ENCODE data around the gene DIPK2A.

DIPK2A gene

DNA sequence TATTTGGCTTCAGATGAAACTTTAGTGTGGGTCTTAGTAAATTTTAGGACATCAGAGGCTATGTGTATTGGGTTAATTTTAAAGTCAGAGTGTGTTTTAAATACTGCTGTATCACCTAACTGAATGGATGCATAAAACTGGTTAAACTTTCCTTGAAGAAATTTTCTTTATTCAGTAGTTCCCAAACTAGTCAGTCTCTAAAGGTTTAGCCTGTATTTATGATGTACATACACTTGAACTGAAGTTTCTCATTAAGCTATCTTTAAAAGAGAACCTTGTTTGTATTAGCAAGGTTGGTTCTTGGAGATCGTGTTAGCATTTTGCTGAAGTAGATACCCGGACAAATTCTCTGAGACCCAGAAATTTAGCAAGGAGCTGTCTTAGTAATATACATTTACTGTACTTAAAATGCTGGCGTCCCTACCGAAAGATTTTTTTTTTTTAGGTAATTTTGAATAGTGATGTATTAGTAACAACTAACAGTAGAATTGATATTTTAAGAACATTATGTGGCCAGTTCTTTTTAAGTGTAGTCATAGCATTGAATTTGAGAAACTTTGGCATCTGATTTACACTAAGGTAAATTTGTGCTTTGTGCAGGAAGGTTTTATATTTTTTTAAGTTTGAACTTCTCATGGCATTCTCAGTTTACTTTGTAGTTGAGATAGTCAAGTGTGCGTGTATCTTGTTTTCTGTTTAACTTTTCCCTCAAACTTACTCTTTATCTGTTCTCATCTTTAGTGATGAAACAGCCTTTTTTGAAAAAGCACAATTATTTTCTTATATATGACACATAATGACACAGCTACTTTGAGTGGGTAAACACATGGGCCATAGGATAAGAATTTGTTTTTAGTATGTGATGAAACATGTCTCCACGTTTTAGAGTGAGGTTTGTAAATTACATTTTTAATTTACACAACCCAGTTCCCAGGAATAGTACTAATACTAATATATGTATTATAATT, 2.9 kb downstream of the DIPK2A start:
- no peak for DNase-seq

DNA sequence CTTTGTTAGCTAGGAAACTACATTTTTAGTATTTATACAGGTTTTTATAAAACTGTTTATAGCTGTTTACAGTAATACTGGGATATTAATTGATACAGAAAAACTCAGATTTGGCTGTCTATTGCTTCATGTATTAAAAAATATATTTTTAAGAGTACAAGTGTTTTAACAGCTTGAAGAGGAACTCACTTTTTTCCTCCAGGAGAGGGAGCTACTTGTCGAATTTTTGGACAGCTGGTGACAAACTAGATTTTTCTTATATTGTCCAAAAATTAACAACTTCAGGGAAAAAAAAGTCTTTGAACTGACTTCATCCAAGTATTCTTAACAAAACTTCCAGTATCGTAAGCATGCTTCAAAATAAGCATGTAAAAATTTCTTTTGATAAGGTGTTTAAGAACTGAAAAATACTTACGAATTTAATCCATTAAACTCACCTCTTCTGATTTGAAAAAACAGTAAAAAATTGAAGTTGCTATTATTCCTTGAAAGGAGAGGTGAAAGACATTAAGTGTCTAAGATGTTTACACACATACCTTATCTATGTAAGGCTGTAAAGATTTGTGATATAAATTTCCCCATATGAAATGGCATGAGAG, 4.0 kb downstream of the DIPK2A start:
- DNase-seq = no peak

DNA sequence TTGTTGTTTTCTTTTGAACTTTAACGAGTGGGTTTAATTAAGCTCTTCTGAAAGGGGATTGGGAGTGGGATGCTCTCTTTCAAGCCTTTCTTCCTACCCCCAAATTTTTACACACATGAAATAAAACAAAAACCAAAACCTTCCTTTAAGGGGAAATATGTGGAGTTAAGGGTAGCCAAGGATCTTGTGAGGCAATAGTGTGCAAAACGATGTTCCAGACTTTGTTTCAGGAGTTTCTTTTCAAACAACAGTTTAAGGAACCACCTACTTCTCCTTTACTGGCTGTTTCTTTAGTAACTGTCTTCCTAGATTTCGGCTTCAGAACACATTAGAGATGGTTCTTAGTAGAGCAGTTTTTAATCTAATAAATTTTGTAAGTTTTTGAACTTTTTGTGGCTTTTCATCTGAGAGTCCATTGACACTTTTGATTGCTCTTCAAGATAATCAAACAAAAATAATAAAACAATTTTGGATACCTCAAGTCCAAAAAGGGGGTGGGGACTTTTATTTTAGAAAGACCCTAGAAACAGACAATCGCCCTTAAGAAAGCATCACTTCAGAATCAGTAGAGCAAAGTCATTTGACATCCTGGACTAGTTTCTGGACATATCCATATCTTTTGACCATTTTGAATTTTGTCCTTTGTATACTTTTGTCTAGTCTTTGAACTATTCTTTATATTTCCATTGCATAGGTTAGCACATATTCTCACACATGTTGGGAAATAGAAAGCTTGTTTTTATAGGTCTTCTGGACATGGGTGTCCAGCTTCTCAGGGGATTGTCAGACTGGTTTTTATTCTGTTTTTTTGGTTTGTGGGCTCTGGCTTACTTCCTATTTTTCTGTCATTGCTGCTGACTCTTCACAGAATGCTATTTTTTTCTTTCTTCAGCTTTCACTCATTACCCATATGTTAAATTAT, 6.0 kb downstream of the DIPK2A start:
- DNase-seq = no peak

DNA sequence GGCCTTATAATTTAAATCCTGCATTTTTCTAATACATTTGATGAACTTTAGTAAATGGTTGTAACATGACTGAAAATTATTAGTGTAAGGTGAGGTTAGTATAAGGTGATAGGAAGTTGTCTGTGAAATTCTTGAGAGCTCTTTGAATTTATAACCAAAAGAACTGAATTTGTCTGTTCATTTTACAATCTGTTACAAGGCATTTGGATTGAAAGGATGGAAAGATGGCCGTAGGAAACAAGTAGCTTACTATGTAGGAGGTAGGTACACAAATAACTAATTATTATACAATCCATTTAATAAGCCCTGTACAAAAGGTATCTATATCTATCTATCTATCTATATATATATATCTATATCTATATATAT, 6.6 kb downstream of the DIPK2A start:
- DNase-seq = no peak

DNA sequence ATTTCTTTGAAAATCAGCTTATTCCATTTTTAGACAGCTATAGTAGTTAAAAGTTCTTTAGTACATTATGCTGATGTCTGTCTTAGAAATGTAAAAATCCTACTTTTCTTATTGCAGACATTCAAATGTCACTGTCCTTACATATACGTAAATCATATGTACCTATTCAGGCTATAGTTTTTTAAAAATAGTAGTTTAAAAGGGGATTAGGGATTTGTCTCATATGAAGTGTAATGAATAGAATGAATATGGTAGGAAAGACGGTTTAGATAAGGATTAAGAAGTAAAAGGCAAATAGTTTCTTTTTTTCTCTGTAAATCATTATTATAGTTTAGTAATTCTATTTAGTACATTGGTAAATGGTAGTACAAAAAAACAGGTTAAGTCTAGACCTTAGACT, 7.4 kb downstream of the DIPK2A start:
- DNase-seq = no peak

DNA sequence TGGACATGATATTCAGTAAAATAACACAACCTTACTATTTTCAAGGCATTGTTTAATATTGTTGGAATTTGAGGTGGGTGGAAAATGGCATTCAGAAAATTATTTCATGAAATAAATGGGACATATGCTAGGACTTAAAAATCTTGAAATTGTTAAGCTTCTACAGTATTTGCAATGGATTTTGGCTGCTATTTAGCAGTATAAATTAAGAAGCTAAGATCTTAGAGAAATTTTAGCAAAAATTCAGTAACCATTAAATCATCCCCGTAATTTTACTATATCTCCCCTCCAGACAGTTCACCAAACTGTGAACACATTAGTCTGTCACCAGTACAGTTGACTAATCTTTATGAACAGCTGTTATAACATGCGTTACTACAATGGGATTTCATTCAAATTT, 8.2 kb downstream of the DIPK2A start:
- no peak for DNase-seq

DNA sequence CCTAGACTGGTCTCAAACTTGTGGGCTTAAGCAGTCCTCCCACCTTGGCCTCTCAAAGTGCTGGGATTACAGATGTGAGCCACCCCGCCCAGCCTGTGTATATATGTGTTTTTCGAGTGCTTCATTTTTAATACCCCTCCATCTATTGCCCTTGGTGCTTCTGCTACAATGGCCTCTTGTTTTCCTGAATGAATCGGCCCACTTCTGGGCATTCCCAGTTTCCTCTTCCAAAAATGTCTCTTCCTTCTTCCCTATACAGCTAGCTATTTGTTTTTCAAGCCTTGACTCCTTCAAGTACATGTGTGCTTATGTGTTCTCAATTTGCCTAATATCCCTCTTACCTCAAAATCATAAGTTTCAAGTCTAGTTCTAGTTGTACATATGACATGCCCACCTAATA, 16.7 kb downstream of the DIPK2A start:
- DNase-seq = no peak

DNA sequence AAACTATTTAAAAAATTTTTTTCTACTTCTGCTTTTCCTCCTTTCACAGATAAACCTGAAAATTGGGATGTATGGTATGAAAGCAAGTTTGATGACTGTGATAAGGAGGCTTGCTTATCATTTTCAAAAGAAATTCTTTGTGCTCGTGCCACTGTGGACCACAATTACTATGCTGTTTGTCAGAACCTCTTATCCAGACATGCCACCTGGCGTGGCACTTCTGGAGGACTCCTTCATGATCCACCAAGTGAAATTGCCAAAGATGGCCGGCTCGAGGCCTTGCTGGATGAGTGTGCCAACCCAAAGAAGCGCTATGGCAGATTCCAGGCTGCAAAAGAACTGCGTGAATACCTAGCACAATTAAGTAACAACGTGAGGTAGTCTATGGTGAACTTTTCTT, 17.8 kb downstream of the DIPK2A start:
- no peak for DNase-seq

DNA sequence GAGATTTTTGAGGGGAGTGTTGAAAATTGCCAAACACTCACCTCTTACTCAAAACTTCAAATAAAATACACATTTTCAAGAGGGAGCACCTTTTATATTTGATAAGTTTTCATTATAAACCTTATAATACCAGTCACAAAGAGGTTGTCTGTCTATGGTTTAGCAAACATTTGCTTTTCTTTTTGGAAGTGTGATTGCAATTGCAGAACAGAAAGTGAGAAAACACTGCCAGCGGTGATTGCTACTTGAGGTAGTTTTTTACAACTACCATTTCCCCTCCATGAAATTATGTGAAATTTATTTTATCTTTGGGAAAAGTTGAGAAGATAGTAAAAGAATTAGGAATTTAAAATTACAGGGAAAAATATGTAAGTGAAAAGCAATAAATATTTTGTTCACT, 20.1 kb downstream of the DIPK2A start:
- DNase-seq = no peak

DNA sequence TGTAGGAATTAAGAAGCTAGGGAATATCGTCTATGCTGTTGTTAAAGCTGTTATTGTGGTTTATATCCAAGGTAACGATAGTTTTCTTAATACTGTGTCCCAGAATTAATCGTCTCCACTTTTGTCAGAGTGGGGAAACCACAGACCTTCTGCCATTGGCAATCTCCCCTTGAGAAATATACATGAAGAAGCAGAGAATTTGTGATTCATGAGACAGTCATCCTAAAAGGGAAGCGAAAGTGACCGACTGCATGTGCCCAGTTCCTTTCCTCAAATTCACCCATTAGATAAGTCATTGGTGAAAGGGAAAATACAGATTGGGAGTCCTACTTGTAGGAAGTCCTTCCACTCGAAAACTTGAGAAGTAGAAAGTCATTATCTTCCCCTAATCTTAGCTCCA, 26.6 kb downstream of the DIPK2A start:
- DNase-seq = no peak

DNA sequence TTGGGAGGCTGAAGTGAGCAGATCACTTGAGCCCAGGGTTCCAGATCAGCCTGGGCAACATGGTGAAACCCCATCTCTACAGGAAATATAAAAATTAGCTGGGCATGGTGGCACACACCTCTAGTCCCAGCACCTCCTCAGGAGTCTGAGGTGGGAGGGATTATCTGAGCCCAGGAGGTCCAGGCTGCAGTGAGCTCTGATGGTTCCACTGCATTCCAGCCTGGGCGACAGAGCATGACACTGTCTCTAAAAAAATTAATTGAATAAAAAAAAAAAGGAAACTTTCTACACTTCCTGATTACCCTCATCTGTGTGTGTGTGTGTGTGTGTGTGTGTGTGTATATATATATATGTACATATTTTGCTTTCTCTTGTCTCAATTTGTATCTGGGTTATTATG, 31.4 kb downstream of the DIPK2A start:
- no peak for DNase-seq

DNA sequence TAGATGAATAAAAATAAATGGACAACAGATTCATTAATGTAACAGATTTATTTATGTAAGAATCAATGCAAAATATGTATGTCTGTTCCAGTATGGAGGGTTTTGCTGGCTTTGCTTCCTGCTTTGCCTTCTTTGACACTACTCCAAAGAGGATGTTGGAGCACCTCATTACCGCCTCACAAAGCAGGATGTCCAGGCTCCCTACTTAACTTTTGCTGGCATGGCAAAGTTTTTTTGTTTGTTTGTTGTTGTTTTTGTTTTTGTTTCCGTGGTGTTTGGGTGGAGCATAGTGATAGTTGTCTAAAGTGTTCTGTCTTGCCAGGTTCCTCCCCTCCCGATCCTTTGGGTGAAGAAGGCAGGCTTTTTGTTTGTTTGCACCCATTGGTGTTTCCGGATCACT, 38.7 kb downstream of the DIPK2A start:
- no peak for DNase-seq

DNA sequence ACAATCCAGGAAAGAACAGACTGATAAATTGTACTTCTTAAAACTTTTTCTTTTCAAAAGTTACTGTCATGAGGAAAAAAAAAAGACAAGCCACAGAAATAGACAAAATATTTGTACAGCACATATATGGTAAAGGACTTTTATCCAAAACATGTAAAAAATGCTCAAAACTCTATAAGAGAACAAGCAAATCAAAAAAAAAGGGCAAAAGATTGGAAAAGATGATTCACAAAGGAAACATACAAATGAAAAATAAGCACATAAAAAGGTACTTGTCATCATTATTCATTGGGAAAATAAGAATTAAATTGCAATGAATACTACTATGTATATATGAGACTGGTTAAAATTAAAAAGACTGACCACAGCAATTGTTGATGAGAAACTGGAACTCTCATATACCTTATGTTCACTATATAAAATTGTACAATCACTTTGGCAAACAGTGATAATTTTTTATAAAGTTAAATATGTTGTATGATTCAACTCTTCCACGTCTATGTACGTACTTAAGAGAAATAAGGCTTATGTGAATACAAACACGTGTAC, 39.7 kb downstream of the DIPK2A start:
- DNase-seq = no peak

DNA sequence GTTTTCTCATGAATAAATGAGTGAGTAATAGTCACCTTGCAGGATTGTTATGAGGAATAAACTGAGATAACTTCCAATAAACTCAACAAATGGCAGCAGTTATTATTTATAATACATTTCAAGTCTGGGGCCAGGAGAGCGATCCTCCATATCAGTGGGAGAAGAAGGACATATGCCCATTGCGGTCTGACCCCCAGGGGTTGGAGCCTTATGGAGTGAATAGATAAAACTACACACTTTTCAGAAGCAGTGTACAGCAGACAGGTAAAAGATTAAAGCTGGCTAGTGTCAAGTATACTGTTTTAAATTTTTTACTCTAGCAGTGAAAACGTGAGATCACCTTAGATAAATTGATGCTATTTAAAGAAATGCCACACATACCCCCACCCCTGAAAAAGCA, 43.5 kb downstream of the DIPK2A start:
- no peak for DNase-seq

DNA sequence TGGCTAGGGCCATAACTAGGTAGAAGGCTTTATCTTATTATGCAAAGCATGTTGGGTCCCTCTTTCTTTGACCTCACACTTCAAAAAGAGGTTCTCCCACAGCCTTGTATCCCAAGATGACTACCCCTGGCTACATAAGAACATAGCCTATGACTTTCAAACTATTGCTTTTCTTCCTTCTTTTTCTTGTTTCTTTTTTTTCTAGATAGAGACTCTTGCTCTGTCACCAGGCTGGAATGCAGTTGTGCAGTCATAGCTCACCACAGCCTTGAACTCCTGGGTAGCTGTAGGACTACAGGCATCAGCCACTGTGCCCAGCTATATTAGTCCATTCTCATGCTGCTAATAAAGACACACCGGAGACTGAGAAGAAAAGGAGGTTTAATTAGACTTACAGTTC, 47.2 kb downstream of the DIPK2A start:
- no peak for DNase-seq

Measured in activated T-cell treated with anti-CD3 and anti-CD28 coated beads for 4 hours (primary cell).